TTC549 (cell line): ENCODE data around the gene LRP8.

Experiments
- FAIRE-seq: peaks from 2 replicates; lab custom pipeline; 2012; peaks lifted over from hg19 to GRCh38; lab: Jason Lieb, UNC

LRP8 gene

DNA sequence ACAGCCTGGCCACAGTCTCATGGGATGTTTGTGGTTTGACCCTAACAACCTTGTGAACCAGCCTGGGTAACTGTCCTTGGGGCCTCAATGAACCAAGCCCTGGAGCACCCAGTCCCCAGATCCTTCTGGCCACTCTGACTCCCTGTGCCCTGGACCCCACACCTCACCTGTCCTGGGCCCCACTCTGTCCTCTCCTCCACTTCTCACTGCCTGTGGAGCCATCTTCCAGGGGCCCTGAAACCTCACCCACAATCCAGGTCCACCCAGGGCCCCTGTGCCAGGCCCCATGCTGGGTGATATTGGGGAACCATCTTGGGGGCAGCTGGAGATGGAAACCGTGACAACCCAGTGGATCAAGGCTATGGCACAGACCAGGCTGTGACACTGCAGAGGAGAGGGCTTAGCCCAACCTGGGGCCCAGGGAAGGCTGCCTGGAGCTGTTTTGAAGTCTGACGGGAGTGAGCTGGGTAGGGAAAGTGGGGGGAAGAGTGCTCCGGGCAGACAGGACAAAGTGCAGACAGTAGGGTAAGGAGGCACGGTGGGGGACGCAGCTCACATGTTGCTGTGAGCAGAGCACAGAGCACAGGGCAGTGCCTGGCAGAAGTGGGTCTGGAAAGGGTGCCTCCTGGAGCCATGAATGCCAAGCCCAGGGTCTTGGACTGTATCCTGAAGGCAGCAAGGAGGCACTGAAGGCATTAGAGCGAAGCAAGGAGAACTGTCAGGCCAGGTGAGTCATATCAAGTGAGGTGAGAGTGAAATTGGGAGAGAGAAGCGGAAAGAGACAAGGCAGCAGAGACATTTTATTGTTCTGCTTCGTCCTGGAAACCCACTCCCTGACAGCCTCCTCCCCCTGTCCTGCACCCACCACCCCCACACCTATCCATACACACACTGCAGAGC is 12.1 kb upstream of the LRP8 start:
- no peak for FAIRE-seq

DNA sequence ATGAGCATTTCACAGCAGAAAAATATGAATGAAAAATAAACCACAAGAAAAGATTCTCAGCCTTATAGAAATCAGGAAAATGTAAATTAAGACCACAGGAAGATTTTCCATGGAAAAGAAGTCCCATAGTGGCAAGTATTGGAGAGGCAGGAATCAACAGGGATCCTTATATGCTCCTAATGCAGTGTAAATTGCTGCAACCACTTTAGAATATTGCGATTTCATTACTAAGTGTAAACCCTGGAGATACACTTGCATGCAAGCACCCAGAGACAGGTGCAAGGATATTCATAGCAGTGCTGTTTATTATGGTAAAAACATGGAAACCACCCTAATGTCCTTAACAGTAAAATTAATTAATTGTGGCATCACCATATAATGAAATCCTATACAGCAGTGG is 10.6 kb upstream of the LRP8 start:
- no peak for FAIRE-seq

DNA sequence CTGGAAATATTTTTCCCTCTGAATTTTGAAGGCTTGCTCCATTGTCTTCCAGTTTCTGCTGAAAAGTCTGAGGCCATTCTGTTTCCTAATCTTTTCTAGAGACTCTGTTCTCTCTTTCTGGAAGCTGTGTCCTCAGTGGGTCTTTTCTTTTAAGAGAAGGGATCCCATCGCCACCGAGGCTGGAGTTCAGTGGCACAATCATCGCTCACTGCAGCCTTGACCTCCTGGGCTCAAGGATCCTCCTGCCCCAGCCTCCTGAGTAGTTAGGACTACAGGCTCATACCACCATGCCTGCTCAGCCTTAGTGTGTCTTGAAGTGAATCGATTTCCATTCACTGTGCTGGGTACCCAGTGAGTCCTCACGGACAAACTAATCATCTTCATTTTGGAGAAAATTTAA is 9.6 kb upstream of the LRP8 start:
- no peak for FAIRE-seq

DNA sequence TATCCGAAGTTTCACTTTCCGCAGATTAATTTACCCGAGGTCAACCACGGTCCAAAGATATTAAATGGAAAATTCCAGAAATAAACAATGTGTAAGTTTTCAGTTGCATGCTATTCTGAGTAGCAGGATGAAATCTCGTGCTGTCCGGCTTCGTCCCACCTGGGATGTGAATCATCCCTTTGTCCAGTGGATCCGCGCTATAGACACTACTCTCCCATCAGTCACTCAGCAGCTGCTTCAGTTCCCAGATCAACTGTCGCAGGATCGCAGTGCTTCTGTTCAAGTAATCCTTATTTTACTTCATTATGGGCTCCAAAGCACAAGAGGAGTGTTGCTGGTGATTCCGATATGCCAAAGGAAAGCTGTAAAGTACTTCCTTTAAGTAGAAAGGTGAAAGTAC is 8.3 kb upstream of the LRP8 start:
- no peak for FAIRE-seq

DNA sequence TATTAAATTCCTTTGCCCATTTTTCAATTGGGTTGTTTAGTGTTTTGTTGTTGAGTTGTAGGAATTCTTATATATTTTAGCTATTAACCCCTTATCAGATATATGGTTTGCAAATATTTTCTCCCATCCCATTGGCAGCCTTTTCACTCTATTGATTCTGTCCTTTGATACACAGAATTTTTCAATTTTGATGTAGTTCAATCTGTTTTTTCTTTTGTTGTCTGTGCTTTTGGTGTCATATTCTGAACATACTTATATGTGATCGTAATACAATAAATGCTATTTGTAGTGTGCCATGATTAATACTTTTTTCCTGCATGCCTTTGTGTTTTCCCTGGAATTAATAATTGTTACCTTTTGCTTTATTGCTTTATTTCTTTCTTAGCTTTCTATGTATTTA is 7.8 kb upstream of the LRP8 start:
- no peak for FAIRE-seq

DNA sequence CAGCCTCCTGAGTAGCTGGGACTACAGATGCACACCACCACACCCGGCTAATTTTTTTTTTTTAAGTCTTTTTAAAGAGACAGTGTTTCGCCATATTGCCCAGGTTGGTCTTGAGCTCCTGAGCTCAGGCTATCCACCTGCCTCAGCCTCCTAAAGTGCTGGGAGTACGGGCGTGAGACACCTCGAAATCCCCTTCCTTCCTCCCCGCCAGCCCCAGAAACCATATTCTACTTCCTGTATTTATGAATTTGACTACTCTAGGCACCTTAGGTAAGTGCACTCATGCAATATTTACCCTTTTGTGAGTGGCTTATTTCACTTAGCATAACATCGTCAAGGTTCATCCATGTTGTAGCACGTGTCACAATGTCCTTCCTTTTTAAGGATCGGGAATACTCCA is 6.9 kb upstream of the LRP8 start:
- FAIRE-seq, result no peak

DNA sequence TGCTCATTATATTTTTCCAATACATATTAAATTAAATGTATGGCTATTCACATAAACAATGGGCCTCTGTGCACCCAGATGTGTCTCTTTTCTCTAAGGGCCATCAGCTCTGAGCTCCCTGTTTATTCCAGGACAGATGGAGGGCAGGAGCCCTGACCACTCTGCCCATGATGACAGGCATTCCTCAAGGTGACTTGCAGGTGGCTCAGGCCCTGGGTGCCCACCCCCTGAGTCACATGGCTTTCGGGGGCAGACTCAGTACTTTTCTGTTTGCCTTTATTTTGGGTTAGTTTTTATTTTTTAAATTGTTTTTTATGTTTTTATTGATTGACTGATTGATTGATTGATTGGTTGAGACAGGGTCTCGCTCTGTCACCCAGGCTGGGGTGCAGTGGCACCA is 6.4 kb upstream of the LRP8 start:
- no peak for FAIRE-seq

DNA sequence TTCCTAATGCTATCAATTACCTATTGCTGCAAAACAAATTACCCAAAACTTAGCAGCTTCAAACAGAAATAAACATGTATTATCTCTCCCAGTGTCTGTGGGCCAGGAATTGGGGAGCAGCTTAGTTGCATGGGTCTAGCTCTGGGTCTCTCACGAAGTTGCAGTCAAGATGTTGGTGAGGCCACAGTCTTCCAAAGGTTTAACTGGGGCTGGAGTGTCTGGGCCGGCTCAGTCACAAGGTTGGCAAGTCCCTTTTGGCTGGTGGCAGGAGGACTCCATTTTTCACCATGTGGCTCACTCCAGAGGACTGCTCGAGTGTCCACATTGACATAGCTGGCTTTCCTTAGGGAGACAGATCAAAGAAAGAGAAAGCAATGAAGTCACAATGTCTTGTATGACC is 5.0 kb upstream of the LRP8 start:
- FAIRE-seq, result no peak

DNA sequence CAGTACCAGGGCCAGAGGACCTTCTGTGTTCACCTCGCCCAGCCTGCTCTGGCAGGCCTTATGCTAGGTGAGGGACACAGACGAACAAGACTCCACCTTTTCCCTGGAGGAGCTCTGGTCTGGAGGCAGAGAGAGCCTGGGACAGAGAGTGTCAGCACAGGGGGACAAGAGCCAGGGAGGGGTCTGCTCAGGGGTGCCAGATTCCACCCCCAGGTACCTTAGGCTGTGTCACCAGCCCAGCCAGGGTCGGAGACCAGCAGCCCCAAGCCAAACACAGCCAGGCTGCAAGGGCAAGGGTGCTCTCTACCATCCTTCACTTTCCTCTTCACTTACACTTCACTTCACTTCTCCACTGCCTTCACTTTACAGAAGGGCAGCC is 4.3 kb upstream of the LRP8 start:
- FAIRE-seq, result no peak

DNA sequence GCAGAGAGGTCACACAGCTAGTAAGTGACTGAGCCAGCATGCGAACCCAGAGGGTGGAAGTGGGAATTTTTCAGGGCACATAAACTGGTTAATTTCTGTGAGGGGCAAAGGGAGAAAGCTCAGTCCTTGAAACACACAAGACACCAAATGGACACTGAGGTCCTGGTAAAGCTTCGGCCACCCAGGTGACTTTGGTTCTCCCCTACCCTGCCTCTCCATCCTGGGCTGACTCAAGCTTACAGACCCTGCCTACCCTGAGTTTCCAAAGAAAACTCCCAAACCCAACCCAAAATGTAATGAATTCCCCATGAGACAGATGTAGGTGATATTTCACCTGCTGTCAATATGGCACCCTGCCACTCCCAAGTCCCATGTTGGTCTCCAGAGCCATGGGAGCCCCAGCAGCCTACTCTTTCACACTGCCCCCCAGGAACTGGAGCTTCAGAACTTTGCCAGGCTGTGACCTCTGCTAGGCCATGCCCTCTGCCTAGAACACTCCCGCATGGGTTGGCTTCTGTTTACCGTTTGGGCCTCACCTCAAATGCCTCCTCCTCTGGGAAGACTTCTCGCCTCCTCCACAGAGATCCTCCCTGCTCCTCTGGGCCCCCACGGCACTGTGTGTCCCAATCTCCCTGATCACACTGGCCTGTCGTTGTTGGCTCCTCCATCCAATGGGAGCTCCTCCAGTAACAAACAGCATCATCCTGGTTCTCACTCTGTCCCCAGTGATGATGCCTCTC is 3.7 kb upstream of the LRP8 start:
- FAIRE-seq, result no peak

DNA sequence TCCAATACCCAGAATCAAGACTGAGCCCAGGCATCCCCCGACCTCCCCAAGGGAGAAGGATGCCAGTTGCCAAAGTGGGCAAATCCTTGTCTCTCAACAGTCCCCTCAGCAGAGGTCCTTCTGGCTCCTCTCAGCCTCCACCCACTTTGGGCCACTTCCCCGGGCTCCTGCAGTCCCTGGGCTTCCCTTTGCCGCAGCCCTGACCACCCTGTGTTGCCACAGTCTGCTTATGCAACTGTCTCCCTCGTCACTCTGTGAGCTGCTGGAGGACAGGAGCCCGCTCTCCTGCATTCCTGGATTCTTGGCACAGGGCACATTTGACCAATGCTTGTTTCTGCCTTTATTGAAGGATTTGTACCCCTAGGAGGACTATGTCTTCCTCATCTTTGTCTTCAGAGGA is 2.9 kb upstream of the LRP8 start:
- no peak for FAIRE-seq

DNA sequence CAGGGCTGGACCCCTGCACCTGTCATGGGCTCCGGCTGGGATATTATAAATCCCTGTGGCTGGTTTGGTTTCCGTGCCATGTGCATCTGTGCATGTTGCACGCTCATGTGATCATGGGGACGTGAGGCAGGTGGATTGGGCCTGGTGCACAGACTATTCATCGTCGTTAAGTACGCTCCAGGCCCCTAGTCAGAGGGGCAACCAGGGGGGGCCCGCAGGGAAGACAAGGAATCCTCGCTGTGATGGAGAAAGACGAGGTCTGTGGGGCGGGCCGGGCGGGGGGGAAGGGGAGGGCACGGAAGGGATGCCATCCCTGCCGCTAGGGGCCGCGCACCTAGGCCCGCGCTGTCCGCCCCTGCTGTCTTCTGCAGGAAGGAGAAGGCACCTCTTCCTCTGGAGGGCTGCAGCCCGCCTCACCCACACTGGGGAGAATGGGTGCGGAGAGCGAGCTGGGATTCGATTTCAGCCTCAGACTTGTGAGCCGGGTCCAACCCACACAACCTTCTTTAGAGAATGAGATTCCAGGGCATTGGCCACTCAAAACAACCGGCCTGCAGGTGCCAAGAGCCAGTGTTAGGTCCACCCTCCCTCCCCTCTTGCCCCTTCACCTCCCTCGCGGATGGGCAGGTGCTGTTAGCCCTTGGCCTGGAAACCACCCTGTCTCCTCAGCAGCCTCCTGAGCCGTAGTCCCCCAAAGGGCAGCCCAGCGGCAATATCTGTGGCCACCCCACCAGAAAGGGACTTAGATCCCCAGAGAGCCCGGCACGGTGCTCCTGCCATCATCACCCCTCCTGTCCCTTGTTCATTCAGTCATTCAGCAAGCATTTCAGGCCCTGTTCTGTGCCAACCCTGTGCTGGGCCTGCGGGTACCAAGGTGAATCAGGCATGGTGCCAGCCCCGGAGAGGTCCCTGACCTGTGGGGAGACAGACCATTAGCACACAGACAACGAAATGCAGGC is 950 bp upstream of the LRP8 start:
- FAIRE-seq, result no peak

DNA sequence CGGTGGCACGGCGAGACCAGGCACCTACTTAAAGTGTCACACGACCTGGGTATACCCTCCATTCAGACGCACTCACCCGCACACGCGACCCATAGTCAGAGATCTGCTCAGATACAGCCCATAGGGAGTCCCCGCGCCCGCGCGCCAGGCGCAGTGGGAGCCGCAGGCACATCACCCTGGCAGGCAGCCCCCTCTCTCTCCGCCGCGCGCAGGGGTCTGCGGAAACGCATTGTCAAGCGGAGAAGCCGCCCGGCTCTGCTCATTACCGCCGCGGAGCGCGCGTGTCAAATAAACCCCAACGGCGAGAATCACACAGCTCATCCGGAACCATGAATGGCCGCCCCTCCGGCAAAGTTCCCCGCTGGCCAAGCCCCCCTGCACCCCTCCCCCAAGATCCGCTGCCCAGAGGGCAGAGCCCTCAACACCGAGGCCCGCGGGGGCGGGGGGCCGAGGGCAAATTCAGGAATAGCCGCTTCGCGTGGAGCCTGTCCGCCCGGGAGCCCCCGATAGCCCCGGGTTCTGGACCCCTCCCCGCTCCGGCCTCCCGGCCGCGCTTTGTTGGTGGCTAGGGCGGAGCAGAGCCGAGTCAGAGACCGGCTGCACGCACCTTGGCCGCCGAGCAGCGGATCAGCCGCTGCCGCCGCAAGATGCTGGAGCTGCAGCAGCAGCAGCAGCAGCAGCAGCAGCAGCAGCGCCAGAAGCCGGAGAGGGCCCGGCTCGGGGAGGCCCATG is 522 bp downstream of the LRP8 start:
- no peak for FAIRE-seq

DNA sequence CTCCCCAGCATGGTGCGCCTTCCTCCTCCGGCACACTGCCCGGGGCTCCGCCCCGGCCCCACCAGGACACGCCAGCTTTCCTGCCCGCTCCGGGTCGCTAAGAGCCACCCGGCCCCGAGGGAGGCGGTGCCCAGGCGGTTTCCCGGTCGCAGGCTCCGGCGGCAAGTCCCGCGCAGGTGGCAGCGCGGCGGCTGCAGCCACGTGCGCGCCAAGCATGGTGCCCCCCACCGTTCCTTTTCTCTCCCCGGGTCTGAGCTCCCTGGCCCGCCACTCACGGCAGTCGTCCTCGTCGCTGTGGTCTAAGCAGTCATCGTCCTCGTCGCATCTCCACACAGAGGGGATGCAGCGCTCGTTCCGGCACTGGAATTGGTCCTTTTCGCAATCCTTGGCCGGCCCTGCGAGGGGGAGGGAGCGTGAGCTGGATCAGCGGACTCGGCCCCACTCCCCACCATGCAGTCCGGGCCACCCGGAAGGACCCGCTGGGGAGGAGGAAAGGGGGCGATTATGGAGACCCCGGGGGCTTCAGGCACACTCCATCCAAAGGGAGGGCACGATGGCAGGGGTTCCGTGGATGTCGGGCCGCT is 1.2 kb downstream of the LRP8 start:
- no peak for FAIRE-seq

DNA sequence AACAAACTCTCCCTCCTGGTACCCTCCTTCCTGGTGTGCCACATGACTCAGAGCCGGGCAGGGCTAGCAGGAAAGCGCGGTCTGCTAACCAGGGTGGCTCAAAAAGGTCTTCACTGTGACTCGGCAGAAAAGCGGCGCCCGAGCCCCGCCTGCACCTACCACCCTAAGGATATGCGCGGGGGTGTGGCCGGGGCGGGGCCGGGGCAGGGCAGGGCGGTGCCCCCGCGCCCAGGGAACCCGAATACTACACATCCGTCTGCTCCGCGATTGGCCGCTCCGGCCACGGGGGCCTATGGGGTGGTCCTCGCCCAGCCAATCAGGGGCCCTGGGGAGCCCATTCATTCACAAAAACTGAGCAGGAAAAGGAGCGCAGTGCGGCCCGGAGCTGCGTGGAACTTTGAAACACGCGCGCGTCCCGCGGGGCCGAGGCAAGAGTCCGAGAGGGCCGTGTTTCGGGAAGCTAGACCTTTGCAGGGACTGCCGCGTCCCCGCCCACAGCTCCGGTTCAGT is 1.7 kb downstream of the LRP8 start:
- FAIRE-seq, result no peak

DNA sequence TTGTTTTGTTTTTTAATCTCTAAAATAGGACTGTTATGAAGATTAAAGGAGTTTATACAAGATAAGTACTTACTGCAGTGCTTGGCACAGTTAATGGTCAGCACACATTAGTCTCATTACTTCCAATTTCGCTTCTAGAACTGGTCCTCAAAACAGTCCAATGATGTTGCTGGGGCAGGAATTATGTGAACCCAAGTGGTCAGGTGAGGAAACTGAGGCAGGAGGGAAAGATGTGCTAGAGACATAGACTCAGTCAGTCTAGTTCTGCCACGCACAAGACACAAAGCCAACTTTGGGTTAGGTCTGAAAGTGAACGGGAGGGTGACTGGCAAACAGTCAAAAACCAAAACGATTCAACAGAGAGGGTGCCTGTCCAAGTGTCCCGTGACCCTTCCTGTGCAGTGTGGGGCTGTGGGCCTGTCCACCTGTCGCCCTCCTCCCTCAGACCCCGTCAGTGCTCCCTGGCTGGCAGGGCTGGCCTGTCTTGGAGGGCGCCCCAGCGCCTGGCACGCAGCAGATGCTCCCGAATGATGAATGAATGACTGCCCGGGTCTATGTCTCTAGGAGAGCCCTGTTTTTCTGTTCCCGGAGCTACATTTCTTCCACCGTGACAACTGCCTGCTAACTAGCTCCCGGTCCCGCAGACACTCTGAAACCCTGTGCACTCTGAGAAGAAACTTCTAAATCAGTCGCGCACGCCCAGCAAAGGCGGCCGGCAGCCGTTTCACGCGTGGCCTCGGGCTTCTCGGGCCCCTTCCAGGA is 2.4 kb downstream of the LRP8 start:
- FAIRE-seq, result no peak

DNA sequence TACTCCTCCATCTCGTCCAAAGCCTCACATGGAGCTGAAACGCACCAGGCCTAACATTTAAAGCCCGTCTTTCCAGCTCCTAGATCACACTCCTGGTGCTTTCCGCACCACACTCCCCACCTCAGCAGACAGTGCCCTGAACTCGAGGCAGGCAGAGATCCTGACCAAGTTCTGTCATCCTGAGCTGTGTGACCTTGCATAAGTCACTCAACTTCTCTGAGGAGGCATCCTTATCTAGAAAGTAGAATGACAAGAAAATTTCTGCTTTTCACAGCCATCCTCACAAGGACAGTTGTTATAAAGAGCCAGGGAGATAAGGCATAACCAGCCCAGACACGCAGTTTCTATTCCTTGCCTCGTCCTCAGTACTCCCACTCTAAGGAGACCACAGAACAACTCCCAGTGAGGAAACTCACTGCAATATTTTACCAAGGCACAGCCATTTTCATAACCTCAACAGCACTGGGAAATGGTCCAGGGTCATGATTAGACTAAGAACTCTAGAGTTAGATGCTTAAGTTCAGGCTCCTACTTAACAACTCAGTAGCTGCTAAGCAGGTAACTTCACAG is 3.1 kb downstream of the LRP8 start:
- no peak for FAIRE-seq

DNA sequence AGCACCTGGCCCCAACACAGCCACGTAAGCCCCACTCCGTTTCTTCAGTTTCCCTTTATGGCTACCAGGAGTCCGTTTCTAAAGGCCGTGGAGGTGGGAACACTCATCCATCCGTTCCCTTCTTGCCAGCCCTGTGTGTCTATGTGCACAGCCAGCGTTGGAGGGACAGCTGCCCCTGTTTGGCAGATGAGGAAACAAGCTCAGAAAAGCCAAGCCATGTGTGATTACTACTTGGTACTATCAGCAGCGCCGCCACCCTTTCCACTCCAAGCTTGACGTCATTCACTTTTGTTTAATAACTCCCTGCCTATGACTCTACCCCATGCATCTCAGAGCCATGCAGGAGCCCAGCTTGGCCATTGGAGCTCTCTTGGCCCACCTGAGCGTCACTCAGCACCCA is 3.5 kb downstream of the LRP8 start:
- no peak for FAIRE-seq

DNA sequence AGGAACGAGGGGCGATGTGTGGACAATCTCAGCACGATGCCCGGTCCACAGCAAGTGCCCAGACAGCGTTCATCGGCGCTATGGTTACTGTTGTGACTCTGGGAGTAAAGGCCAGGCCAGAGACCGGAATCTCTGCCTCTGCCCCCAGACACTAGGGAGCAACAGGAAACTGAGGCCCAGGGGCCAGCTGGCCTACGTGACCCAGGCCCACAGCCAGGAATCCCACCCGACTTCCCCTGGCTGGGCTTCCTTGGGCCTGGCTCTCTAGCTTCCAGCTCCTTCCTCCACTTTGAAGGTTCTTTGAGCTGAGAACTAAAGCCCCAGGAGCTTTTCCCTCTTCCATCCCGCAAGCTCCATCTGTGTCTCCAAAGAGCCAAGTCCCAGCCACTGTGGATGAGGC is 4.6 kb downstream of the LRP8 start:
- FAIRE-seq, result no peak
